ENCODE results near the gene MAD2L2. TPM values are rescaled to one million over a fixed set of nuclear protein-coding genes. Genes with fewer than 3 reads are reported as not detected.

MAD2L2 gene
- total RNA-seq, 1 experiment from 2014 or later = 127 TPM

GRCh38 chr1:11651017-11651416, 29.9 kb downstream of the MAD2L2 start:
- DNase-seq (no peak), ATAC-seq (no peak)
- Histone ChIP-seq H3K9me2 (replicated peaks; ENCODE audit: low read length) (no peaks in the 10 kb centered on the region), H3K27me3 (ENCODE audit: low read length) (no peaks in the 10 kb centered on the region), H3F3A (ENCODE audit: low read length, unreplicated experiment) (no peaks in the 10 kb centered on the region), H4K20me1 (ENCODE audit: low read length) (no peaks in the 10 kb centered on the region), H3K27ac (ENCODE audit: low read length) (no peak overlapping the region), H3K9ac (ENCODE audit: low read length) (no peak overlapping the region), H3K4me1 (ENCODE audit: insufficient read depth, low read length) (peaks cover 28% of the 10 kb centered on the region), H3K79me2 (ENCODE audit: low read length) (peaks cover 9% of the 10 kb centered on the region), H3K9me3 (ENCODE audit: low read length) (no peaks in the 10 kb centered on the region), H3K4me3 (ENCODE audit: low read length) (peak overlapping the region; percentile 33; the same call in 1 of the 2 replicates), H3K4me2 (ENCODE audit: low read length) (peak overlapping the region; percentile 71), H3K36me3 (ENCODE audit: low read depth, low read length) (no peaks in the 10 kb centered on the region), H2AFZ (ENCODE audit: low read length) (peak overlapping the region; percentile 56; the same call in 1 of the 2 replicates)
- no TSS peak for BruUV-seq (replicated peaks)
- intact Hi-C loops (cut with micrococcal nuclease) = no loop called here
- no peak for TF ChIP-seq EZH2 (IDR thresholded peaks at IDR 0.05; ENCODE audit: low read length, unreplicated experiment)
- no peak for TF ChIP-seq EZH2phosphoT487 (IDR thresholded peaks at IDR 0.05; ENCODE audit: borderline replicate concordance, low read length)
- ChIA-PET CTCF (interaction anchor here (1.0 kb wide), 1 partner anchor 69 kb away, joined by 6 read pairs; no protein-coding TSS in a partner anchor), POLR2A (ENCODE audit: unreplicated experiment) (no interaction called here)

DNA sequence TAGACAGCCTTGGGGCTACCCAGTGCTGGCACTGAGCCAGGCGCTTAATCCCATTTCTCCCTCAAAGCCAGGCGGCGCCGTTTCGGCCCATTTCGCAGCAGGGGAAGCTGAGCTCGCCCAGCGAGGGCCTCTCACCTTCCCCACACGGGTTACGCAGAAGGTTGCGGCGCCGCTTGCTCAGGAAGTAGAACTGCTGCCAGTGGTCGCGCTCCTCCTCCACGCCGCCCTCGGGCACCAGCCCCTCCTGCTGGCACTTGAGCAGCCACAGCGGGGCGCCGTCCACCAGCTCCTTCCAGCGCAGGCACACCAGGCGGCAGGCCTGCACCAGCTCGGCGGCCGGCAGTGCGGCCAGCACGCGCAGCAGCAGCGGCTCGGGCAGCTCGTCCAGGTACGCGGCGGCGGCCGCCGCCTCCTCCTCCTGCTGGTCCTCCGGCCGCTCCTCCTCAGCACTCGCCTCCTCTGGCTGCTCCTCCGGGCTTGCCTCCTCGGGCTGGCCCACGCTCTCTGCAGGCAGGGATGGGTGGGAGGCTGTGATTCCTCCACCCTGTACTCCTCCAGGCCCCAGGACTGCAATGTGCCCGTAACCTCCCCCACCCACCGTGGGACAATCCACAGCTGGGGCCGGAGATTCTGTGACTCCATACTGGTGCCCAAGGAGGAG, 30.5 kb downstream of the MAD2L2 start:
- H3K4me1 ChIP-seq (ENCODE audit: insufficient read depth, low read length) = peaks cover 23% of the 10 kb centered on the region
- no peaks in the 10 kb centered on the region for H3K9me2 ChIP-seq (replicated peaks; ENCODE audit: low read length)
- H3K9ac ChIP-seq (ENCODE audit: low read length) = no peak overlapping the region
- intact Hi-C loops (cut with micrococcal nuclease) = no loop called here
- H3K27me3 ChIP-seq (ENCODE audit: low read length) = no peaks in the 10 kb centered on the region
- ATAC-seq (peak; percentile 24), DNase-seq (peak; percentile 75)
- H2AFZ ChIP-seq (ENCODE audit: low read length) = peak overlapping the region; percentile 56
- BruUV-seq (replicated peaks) = no TSS peak
- TF ChIP-seq EZH2phosphoT487 (IDR thresholded peaks at IDR 0.05; ENCODE audit: borderline replicate concordance, low read length) (peak; percentile 73), EZH2 (IDR thresholded peaks at IDR 0.05; ENCODE audit: low read length, unreplicated experiment) (no peak)
- TF ChIP-seq, protein P1, sequence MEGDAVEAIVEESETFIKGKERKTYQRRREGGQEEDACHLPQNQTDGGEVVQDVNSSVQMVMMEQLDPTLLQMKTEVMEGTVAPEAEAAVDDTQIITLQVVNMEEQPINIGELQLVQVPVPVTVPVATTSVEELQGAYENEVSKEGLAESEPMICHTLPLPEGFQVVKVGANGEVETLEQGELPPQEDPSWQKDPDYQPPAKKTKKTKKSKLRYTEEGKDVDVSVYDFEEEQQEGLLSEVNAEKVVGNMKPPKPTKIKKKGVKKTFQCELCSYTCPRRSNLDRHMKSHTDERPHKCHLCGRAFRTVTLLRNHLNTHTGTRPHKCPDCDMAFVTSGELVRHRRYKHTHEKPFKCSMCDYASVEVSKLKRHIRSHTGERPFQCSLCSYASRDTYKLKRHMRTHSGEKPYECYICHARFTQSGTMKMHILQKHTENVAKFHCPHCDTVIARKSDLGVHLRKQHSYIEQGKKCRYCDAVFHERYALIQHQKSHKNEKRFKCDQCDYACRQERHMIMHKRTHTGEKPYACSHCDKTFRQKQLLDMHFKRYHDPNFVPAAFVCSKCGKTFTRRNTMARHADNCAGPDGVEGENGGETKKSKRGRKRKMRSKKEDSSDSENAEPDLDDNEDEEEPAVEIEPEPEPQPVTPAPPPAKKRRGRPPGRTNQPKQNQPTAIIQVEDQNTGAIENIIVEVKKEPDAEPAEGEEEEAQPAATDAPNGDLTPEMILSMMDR (conservative IDR thresholded peaks at IDR 0.05; ENCODE audit: low read depth, low read length) = peak; percentile 76
- no peak overlapping the region for H3K27ac ChIP-seq (ENCODE audit: low read length)
- POLR2A ChIA-PET (ENCODE audit: unreplicated experiment) = no interaction called here
- H3K4me3 ChIP-seq (ENCODE audit: low read length) = peak overlapping the region; percentile 33; the same call in 1 of the 2 replicates
- no peaks in the 10 kb centered on the region for H3K36me3 ChIP-seq (ENCODE audit: low read depth, low read length)
- H3K79me2 ChIP-seq (ENCODE audit: low read length) = peaks cover 3% of the 10 kb centered on the region
- H4K20me1 ChIP-seq (ENCODE audit: low read length) = no peaks in the 10 kb centered on the region
- H3K9me3 ChIP-seq (ENCODE audit: low read length) = no peaks in the 10 kb centered on the region
- CTCF ChIA-PET = interaction anchor here (0.6 to 1.0 kb wide), 4 partner anchors 69 to 1918 kb away, joined by 3 to 6 read pairs (median 4); no protein-coding TSS in a partner anchor
- no peaks in the 10 kb centered on the region for H3F3A ChIP-seq (ENCODE audit: low read length, unreplicated experiment)
- H3K4me2 ChIP-seq (ENCODE audit: low read length) = peak overlapping the region; percentile 71

DNA sequence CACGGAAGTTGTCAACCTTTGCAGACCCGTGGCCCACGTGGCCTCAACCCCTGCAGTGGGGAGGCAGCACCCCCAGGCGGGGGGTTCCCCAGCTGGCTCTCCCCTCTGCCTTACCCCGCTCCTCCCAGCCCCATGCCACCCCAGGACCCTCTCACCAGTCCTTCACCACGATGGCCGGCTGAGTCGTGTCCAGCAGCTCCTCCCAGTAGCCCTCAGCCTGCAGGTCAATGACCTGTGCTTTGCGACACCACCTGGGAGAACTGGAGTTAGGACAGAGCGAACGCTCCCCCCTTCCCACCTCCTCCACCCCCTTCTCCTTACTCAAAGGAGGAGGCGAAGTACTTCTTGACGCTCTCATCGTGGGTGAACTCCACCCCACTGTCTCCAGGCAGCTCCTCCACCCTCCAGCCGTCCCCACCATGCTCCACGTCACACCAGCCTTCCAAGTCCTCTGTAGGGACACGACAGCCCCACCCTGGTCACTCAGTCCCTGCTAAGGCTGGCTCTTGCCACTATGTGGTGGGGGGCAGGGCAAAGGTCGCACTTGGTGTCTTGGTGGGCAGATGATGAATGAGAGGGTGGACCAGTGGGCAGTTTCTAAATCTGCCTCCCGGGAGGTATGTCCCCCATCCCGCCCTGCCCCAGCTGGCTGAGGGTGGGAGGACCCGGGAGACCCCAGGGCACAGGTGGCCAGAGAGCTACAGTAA, 31.2 kb downstream of the MAD2L2 start:
- Histone ChIP-seq H3K27ac (ENCODE audit: low read length) (no peak overlapping the region), H3K4me1 (ENCODE audit: insufficient read depth, low read length) (peaks cover 21% of the 10 kb centered on the region), H2AFZ (ENCODE audit: low read length) (no peak overlapping the region; the same call in 1 of the 2 replicates), H3K4me2 (ENCODE audit: low read length) (peak overlapping the region; percentile 71), H3K36me3 (ENCODE audit: low read depth, low read length) (no peaks in the 10 kb centered on the region), H3K9me3 (ENCODE audit: low read length) (no peaks in the 10 kb centered on the region), H3K79me2 (ENCODE audit: low read length) (no peaks in the 10 kb centered on the region), H3K9ac (ENCODE audit: low read length) (no peak overlapping the region), H3K9me2 (replicated peaks; ENCODE audit: low read length) (no peaks in the 10 kb centered on the region), H3K27me3 (ENCODE audit: low read length) (no peaks in the 10 kb centered on the region), H3F3A (ENCODE audit: low read length, unreplicated experiment) (no peaks in the 10 kb centered on the region), H4K20me1 (ENCODE audit: low read length) (no peaks in the 10 kb centered on the region), H3K4me3 (ENCODE audit: low read length) (peak overlapping the region; percentile 33; the same call in 1 of the 2 replicates)
- DNase-seq (no peak), ATAC-seq (no peak)
- TF ChIP-seq, protein P1 (conservative IDR thresholded peaks at IDR 0.05; ENCODE audit: low read depth, low read length) = no peak
- no peak for TF ChIP-seq EZH2phosphoT487 (IDR thresholded peaks at IDR 0.05; ENCODE audit: borderline replicate concordance, low read length)
- TF ChIP-seq EZH2 (IDR thresholded peaks at IDR 0.05; ENCODE audit: low read length, unreplicated experiment) = no peak
- POLR2A ChIA-PET (ENCODE audit: unreplicated experiment) = no interaction called here
- no TSS peak for BruUV-seq (replicated peaks)
- intact Hi-C loops (cut with micrococcal nuclease) = loop anchor here (10.0 kb wide), 1 partner anchor 365 kb away; no protein-coding TSS in a partner anchor
- CTCF ChIA-PET = interaction anchor here (0.6 to 1.0 kb wide), 4 partner anchors 70 to 1917 kb away, joined by 3 to 6 read pairs (median 4); no protein-coding TSS in a partner anchor
